Pancreas (tissue), 10 donors: ENCODE data around the gene ZNG1B. TPM values are rescaled to one million over a fixed set of nuclear protein-coding genes. Genes with fewer than 3 reads are reported as not detected.
"Not testable (repeated sequence)": the region's sequence is repeated elsewhere in the genome, so short reads cannot be mapped to it uniquely, and the experiment has no call there.

ENCODE experiments used
- ATAC-seq, 4 donors: fragments of 200-7000 bp; cut with Tn5 transposase; one replicate each; pipeline versions ENCODE4 v1.8.0 to v1.9.1; 2020; ENCODE audit warnings: mild to moderate bottlenecking in 4 of 4, moderate library complexity in 4 of 4
- DNase-seq, 6 donors: peaks; one replicate each; pipeline ENCODE4 v3.0.0-alpha.2; 2020
- FAIRE-seq: peaks from 2 replicates; lab custom pipeline; 2012; peaks lifted over from hg19 to GRCh38; lab: Jason Lieb, UNC
- H3K27ac ChIP-seq, 4 donors: fragments of 200-600 bp; sonication (generic); 1 replicate in 3 of 4; 2 replicates in 1 of 4; pipeline versions ENCODE4 v1.5.0 to v1.8.0; 2020
- H3K27me3 ChIP-seq, 4 donors: fragments of 200-600 bp; one replicate each; pipeline ENCODE4 v1.8.0; 2021
- H3K36me3 ChIP-seq, 3 donors: fragments of 200-600 bp; sonication (generic) in 1 of 3; one replicate each; pipeline versions ENCODE4 v1.5.0 to v1.8.0; 2020 to 2021
- H3K4me1 ChIP-seq, 3 donors: fragments of 200-600 bp; one replicate each; pipeline ENCODE4 v1.8.0; 2021
- H3K4me3 ChIP-seq, 4 donors: fragments of 200-600 bp; sonication (generic) in 2 of 4; one replicate each; pipeline versions ENCODE4 v1.5.0 to v1.8.0; 2020 to 2021
- H3K9me3 ChIP-seq, 4 donors: fragments of 200-600 bp; one replicate each; pipeline ENCODE4 v1.8.0; 2021
- WGBS, 2 donors: extraction: QIAGEN DNeasy Blood & Tissue Kit; methylation state at CpG; one replicate each; pipeline ENCODE4 v1.1.7; 2013; 5-methylcytosine and 5-hydroxymethylcytosine counted together
- intact Hi-C, 3 donors: fragments of 100-400 bp; cut with DNase I; formaldehyde crosslinking; loops; one replicate each; pipeline versions ENCODE4 v1.11.1 to v1.14.2; 2022
- polyA plus RNA-seq, 2 donors: library from polyadenylated mRNA; stranded (reverse); fragments of 200-250 nt; gene quantifications; one replicate each; pipeline ENCODE4 v1.2.3, GENCODE V29; 2013
- total RNA-seq, 6 donors: library from RNA; stranded (reverse); fragmentation: NEBNext Ultra II Directional in 4 of 6; extraction: Animal tissue kit (Norgen Biotek cat#: 25700) in 4 of 6; gene quantifications; one replicate each; pipeline versions ENCODE4 v1.2.1 to v1.2.4, GENCODE V29; 2021 to 2023
- donor health status: healthy with polysubstance abuse.
- donor health status: DM: no; HTN: no; CAD: no; lungs with moderate emphysema.
- donor health status: DM: no; HTN: no; CAD: no.
- donor health status: control.
- donor health status: control.
- donor health status: Bipolar disorder and iron deficiency.
- donor health status: DM: yes; HTN: yes; CAD: no.
- donor health status: DM: no; HTN: no; CAD: no.
- donor health status: DM: no; HTN: no; CAD: no.
- donor health status: DM: yes; HTN: yes; CAD: no.

ZNG1B gene
- total and polyA plus RNA-seq, 8 donors: 13.0 to 31.5 (median 17.9) TPM

- H3K4me3 ChIP-seq, H3K27ac ChIP-seq, intact Hi-C loops, H3K4me1 ChIP-seq, H3K27me3 ChIP-seq, H3K9me3 ChIP-seq, ATAC-seq, FAIRE-seq, H3K36me3 ChIP-seq: not testable (repeated sequence)
- 10% methylated on average over 44 to 54 of the region's 56 CpGs for WGBS, 2 donors
- DNase-seq: peak in 1 of 6 donors; percentile 25
These were observed 62.6 kb downstream of the ZNG1B start for GRCh38 chr2:113499886-113500722.

- H3K4me1 ChIP-seq, ATAC-seq, H3K4me3 ChIP-seq, H3K9me3 ChIP-seq, H3K27me3 ChIP-seq, H3K27ac ChIP-seq, H3K36me3 ChIP-seq, DNase-seq, intact Hi-C loops, FAIRE-seq: not testable (repeated sequence)
- WGBS, 2 donors: 31 to 38% methylated on average over 8 of the region's 8 CpGs
These were observed 63.2 kb downstream of the ZNG1B start for GRCh38 chr2:113500723-113501038.

- FAIRE-seq, intact Hi-C loops, H3K27ac ChIP-seq, H3K4me1 ChIP-seq, H3K27me3 ChIP-seq, H3K36me3 ChIP-seq, H3K9me3 ChIP-seq: not testable (repeated sequence)
- H3K4me3 ChIP-seq: peak overlapping the region in 2 of 4 donors; percentile 36 to 46
- DNase-seq (peak in 2 of 6 donors; percentile 43 to 51), ATAC-seq (peak; percentile 30 to 47 (median 36))
- WGBS, 2 donors: 5% methylated on average over 68 to 73 of the region's 73 CpGs
These were observed 65.0 kb downstream of the ZNG1B start for GRCh38 chr2:113502216-113503093.

DNA sequence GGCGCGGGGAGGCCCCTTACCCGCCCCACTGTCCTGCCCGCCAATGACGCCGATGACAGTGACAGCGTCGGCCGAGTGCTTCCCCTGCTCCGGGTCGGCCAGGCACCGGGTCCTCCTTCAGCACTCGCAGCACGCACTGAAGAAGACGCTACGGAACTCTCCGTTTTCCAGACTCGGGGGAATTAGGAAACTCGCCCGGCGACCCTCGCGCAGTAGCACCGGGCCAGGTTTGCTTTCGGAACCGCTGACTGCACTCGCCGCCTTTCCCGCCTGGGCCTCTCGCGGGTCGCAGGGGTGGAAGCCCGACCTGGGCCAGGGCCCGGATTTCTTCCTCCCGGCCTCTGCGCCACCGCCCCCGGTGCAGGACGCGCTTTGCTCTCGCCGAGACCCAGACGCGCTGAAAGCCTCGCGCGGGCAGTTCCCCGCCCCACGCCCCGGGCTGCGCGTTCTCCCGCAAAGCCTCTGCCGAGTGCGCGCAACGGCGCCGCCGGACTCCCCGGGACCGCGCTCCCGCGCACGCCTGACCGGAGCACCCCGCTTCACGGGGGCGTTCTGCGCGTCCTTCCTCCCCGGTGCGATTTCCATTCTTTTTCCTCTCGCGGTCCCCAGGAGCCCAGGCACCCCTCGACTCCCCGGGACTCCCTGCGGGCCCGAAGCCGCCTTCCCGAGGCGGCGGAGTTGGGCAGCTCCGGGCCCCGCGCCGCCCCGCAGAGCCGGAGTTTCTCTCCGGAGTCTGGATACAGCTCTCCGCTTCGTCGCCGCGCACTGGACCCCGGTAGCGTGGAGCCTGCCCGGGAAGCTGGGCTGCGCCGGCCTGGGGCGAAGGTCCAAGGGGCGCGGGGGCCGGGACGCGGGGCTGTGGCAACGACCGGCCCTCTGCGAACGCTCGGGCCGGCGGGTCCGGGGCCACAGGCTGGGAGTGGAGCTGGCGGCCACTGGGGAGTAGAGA, 65.9 kb downstream of the ZNG1B start:
- H3K9me3 ChIP-seq, H3K4me1 ChIP-seq, H3K27ac ChIP-seq, intact Hi-C loops, H3K27me3 ChIP-seq, H3K36me3 ChIP-seq, FAIRE-seq: not testable (repeated sequence)
- ATAC-seq (peak; percentile 48 to 75 (median 64)), DNase-seq (peak in 2 of 6 donors; percentile 55 to 59)
- WGBS, 2 donors: 1% methylated on average over 60 to 116 of the region's 116 CpGs
- H3K4me3 ChIP-seq: peak overlapping the region in 3 of 4 donors; percentile 7 to 46 (median 36)

GRCh38 chr2:113504081-113504480, 66.6 kb downstream of the ZNG1B start:
- 12% methylated on average over 14 to 23 of the region's 23 CpGs for WGBS, 2 donors
- H3K4me3 ChIP-seq: peak overlapping the region in 2 of 4 donors; percentile 36 to 46

DNA sequence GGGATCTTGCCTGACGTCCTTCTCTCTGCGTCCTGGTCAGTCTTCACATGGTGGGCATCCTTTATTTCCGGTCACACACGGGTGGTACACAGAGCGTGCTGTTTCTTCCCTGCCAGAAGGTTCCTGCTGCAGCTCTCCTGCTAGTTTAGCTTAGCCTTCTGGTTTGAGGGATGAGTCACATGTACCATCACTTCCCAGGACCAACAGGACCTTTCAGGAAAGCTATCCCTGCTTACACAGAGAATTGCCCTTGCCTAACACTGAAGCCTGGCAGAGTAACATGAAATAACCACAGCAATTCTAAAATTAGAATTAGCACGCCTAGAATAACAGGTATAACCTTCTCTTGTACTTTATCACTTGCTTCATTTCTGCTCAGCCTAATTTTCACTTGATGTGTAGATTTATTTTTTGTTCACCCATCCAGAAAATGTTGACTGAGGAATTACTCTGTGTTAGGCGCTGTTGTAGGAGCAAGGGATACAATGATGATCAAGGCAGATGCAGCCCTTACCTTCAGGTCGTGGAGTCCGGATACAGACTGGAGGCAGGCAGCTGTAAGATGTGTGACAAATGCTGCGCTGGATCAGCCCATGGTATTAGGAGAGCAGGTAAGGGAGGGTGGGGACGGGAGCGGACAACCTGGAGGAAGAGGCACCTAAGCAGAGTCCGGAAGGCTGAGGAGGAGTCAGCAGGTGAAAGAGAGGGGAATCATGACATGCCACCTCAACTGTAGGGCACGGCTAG, 70.1 kb downstream of the ZNG1B start:
- FAIRE-seq, H3K27me3 ChIP-seq, H3K27ac ChIP-seq, H3K4me3 ChIP-seq, ATAC-seq, intact Hi-C loops, H3K9me3 ChIP-seq, H3K36me3 ChIP-seq, H3K4me1 ChIP-seq: not testable (repeated sequence)
- WGBS, 2 donors: 17 to 25% methylated on average over 11 to 13 of the region's 14 CpGs
- peak in 2 of 6 donors; percentile 21 to 31 for DNase-seq

More at GRCh38 chr2:113504081-113504480, 66.6 kb downstream of the ZNG1B start:
- DNase-seq: peak in 1 of 6 donors; percentile 25
- H3K27ac ChIP-seq, H3K9me3 ChIP-seq, intact Hi-C loops, FAIRE-seq, H3K27me3 ChIP-seq, H3K4me1 ChIP-seq, H3K36me3 ChIP-seq, ATAC-seq: not testable (repeated sequence)

- WGBS, 2 donors: 25 to 47% methylated on average over 8 to 11 of the region's 11 CpGs
- FAIRE-seq, H3K4me3 ChIP-seq, H3K9me3 ChIP-seq, H3K4me1 ChIP-seq, ATAC-seq, H3K36me3 ChIP-seq, intact Hi-C loops, H3K27ac ChIP-seq, H3K27me3 ChIP-seq, DNase-seq: not testable (repeated sequence)
These were observed 70.7 kb downstream of the ZNG1B start for GRCh38 chr2:113508187-113508586.

DNA sequence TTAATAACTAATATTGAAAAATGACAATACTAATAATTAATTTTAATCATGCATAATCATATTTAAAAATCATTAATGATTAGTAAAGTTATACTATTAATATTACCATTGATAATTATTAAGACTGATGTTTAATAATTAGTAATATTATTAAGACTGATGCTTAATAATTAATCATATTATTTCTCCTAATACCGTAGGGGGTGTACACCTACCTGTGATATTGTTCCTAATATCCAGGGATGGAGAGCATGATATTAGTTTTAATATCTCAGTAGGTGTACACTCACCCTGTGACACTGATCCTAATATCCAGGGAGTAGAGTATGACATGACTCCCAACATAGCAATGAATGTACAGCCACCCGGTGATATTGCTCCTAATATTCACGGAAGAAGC, 73.4 kb downstream of the ZNG1B start:
- H3K27me3 ChIP-seq, H3K4me3 ChIP-seq, DNase-seq, H3K4me1 ChIP-seq, H3K9me3 ChIP-seq, H3K36me3 ChIP-seq, H3K27ac ChIP-seq, ATAC-seq, intact Hi-C loops: not testable (repeated sequence)
- WGBS, 2 donors: 50 to 62% methylated on average over 1 to 2 of the region's 3 CpGs
- FAIRE-seq: peak; percentile 88

DNA sequence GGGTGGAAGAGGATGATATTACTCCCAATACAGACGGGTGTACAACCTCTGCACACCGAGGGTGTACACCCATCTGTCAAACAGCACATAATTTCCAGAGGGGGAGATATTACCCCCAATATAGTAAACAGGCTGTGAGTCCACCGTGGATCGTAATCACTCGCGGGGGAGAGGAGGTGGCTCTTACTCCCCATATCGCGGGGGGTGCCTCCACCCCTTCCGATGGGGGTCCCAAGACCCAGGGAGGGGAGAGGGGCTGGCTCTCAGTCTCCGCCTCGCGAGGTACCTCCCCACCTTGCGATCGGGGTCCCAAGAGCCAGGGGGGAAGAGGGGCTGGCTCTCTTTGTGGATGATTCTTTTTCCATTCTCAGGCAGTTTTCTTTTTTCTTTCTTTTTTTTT, 74.4 kb downstream of the ZNG1B start:
- ATAC-seq, H3K4me3 ChIP-seq, H3K27me3 ChIP-seq, intact Hi-C loops, H3K36me3 ChIP-seq, H3K9me3 ChIP-seq, FAIRE-seq, H3K4me1 ChIP-seq, H3K27ac ChIP-seq: not testable (repeated sequence)
- DNase-seq: peak in 2 of 6 donors; percentile 28 to 39
- 58 to 74% methylated on average over 14 of the region's 14 CpGs for WGBS, 2 donors

- FAIRE-seq, H3K27ac ChIP-seq, H3K36me3 ChIP-seq, ATAC-seq, H3K27me3 ChIP-seq, intact Hi-C loops, H3K4me1 ChIP-seq, H3K9me3 ChIP-seq, H3K4me3 ChIP-seq, DNase-seq: not testable (repeated sequence)
- 76 to 80% methylated on average over 8 of the region's 8 CpGs for WGBS, 2 donors
These were observed 78.0 kb downstream of the ZNG1B start for GRCh38 chr2:113515457-113515856.
